ENCODE data around the gene ARG2.

Gene ARG2

DNA sequence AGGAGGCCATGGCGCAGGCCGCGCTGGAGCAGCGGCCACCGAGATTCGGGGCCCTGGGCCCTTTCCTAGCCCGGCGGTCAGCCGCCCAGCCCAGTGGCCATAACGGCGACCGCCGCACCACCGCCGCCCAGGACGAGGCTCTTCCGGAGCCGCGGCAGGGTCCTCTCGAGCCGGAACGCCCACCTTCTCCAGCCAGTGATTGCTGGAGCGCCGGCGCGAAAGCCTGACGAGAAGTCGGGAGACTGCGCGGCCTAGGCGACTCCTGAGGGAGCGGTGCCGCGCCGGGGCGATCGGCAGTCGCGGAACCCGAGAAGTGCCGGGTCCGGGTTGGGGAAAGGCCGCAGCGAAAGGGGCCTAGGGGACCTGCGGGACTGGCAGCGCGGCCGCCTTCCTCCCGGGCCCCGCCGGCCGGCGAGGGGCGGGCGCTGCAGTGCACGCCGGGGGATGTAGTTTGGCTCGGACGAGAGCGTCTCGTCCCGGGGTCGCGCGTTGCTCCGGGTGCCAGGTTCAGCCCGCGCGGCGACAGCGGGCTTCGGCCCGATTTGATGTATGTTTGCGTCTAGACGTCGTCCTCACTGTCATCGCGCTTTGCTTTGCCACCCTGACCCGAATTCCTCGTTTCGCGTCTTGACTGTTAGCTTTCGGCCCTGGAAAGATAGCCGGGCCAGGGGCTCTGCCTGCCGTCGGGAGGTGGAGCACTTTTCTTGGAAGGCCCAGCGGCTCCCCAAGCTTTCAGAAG, 54.9 kb downstream of the ARG2 start, which contains the start of gene VTI1B:
Gene VTI1B, minus strand, starts transcription at position 153 of the 739 bp plus-strand sequence. Its CDS starts 143 bp downstream, at position 10.
- Histone ChIP-seq H3K27ac (peak within 1 kb of the TSS; percentile 98), H3K4me2 (ENCODE audit: low read length) (peak within 1 kb of the TSS; percentile 100), H3K4me3 (ENCODE audit: low read depth, low read length) (peak within 1 kb of the TSS; percentile 99), H3K79me2 (peaks cover 39% of the 10 kb centered on the region), H3K4me1 (peaks cover 14% of the 10 kb centered on the region), H3K9ac (peak within 1 kb of the TSS; percentile 78), H3K27me3 (ENCODE audit: control insufficient read depth, insufficient read depth, low read length) (no peaks in the 10 kb centered on the region), H3K36me3 (ENCODE audit: control insufficient read depth, insufficient read depth, low read length) (no peaks in the 10 kb centered on the region), H3K9me3 (ENCODE audit: control insufficient read depth, low read length) (no peaks in the 10 kb centered on the region), H2AFZ (peak within 1 kb of the TSS; percentile 91)
- TF ChIP-seq, protein P1, sequence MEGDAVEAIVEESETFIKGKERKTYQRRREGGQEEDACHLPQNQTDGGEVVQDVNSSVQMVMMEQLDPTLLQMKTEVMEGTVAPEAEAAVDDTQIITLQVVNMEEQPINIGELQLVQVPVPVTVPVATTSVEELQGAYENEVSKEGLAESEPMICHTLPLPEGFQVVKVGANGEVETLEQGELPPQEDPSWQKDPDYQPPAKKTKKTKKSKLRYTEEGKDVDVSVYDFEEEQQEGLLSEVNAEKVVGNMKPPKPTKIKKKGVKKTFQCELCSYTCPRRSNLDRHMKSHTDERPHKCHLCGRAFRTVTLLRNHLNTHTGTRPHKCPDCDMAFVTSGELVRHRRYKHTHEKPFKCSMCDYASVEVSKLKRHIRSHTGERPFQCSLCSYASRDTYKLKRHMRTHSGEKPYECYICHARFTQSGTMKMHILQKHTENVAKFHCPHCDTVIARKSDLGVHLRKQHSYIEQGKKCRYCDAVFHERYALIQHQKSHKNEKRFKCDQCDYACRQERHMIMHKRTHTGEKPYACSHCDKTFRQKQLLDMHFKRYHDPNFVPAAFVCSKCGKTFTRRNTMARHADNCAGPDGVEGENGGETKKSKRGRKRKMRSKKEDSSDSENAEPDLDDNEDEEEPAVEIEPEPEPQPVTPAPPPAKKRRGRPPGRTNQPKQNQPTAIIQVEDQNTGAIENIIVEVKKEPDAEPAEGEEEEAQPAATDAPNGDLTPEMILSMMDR (IDR thresholded peaks at IDR 0.05), result no peak

DNA sequence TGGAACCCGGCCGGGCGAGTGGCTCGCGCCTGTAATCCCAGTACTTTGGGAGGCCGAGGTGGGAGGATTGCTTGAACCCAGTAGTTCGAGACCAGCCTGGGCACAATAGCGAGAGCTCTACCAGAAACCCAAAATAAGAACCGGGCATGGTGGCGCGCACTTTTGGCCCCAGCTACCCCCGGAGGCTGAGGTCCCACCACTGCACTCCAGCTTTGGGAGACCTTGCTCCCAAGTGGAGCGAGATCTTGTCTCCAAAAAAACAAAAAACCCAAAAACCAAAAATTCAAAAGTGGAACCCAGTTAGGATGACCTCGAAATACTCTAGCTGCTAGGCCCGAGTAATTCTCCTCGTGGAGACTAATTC, 55.5 kb downstream of the ARG2 start:
- Histone ChIP-seq H3K4me2 (ENCODE audit: low read length) (peak overlapping the region; percentile 100), H3K9ac (peak overlapping the region; percentile 78), H3K4me1 (peaks cover 14% of the 10 kb centered on the region), H3K27me3 (ENCODE audit: control insufficient read depth, insufficient read depth, low read length) (no peaks in the 10 kb centered on the region), H2AFZ (peak overlapping the region; percentile 91), H3K9me3 (ENCODE audit: control insufficient read depth, low read length) (no peaks in the 10 kb centered on the region), H3K79me2 (peaks cover 36% of the 10 kb centered on the region), H3K4me3 (ENCODE audit: low read depth, low read length) (peak overlapping the region; percentile 99), H3K36me3 (ENCODE audit: control insufficient read depth, insufficient read depth, low read length) (no peaks in the 10 kb centered on the region), H3K27ac (peak overlapping the region; percentile 98)
- TF ChIP-seq, protein P1 (IDR thresholded peaks at IDR 0.05), result no peak

DNA sequence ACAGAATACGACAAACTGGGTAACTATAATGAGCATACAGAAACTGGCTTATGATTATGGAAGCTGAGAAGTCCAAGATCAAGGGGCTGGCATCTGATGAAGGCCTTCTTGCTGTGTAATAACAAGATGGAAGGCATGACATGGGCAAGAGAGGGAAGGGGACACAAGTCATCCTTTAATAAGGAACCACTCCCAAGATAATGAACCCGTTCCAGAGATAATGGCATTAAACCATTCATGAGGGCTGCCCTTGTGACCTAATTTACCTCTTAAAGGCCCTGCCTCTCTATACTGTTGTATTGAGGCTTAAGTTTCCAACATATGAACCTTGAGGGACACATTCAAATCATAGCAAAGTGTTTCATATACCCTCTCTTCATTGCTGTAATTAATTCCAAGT, 59.3 kb downstream of the ARG2 start:
- no peak overlapping the region for H3K4me3 ChIP-seq (ENCODE audit: low read depth, low read length)
- no peak overlapping the region for H3K27ac ChIP-seq
- TF ChIP-seq, protein P1 (IDR thresholded peaks at IDR 0.05), result no peak
- H3K79me2 ChIP-seq, result no peaks in the 10 kb centered on the region
- no peak overlapping the region for H3K9ac ChIP-seq
- H3K36me3 ChIP-seq (ENCODE audit: control insufficient read depth, insufficient read depth, low read length), result no peaks in the 10 kb centered on the region
- no peaks in the 10 kb centered on the region for H3K9me3 ChIP-seq (ENCODE audit: control insufficient read depth, low read length)
- no peaks in the 10 kb centered on the region for H3K27me3 ChIP-seq (ENCODE audit: control insufficient read depth, insufficient read depth, low read length)
- no peak overlapping the region for H2AFZ ChIP-seq
- no peaks in the 10 kb centered on the region for H3K4me1 ChIP-seq
- no peak overlapping the region for H3K4me2 ChIP-seq (ENCODE audit: low read length)

DNA sequence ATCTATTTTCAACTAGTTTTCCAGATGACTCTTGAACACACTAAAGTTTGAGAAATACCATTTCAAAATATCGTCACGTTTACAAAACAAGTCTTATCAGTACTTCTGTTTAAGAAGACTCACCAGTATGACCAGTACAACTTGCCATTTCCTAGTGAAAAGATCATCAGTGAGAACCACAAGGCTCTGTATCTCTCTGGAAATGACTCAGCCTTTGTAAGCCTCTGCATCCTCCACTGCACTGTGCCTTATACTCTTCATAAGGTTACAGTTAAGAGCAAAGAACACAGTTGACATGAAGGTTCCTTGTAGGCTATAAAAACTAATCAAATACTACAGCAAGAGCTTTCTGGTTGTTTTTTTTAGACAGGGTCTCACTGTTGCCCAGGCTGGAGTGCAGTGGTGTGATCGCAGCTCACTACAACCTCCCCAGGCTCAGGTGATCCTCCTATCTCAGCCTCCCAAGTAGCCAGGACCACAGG, 60.4 kb downstream of the ARG2 start:
- H3K4me3 ChIP-seq (ENCODE audit: low read depth, low read length), result no peak overlapping the region
- H2AFZ ChIP-seq, result no peak overlapping the region
- TF ChIP-seq, protein P1 (IDR thresholded peaks at IDR 0.05), result no peak
- no peak overlapping the region for H3K27ac ChIP-seq
- no peaks in the 10 kb centered on the region for H3K4me1 ChIP-seq
- no peak overlapping the region for H3K4me2 ChIP-seq (ENCODE audit: low read length)
- no peaks in the 10 kb centered on the region for H3K27me3 ChIP-seq (ENCODE audit: control insufficient read depth, insufficient read depth, low read length)
- no peaks in the 10 kb centered on the region for H3K9me3 ChIP-seq (ENCODE audit: control insufficient read depth, low read length)
- H3K36me3 ChIP-seq (ENCODE audit: control insufficient read depth, insufficient read depth, low read length), result no peaks in the 10 kb centered on the region
- no peak overlapping the region for H3K9ac ChIP-seq
- no peaks in the 10 kb centered on the region for H3K79me2 ChIP-seq

DNA sequence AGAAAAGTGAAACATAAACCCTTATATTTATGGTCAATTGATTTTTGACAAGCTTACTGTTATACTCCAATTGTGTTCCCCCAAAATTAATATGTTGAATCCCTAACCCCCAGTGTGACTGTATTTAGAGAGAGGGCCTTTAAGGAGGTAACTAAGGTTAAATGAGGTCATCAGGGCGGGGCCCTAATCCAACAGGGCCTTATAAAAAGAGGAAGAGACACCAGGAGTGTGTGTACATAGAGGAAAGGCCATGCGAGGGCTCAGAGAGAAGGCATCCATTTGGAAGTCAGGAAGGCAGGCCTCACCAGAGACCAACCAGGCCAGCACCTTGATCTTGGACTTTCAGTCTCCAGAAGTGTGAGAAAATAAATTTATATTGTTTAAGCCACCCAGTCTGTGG, 61.2 kb downstream of the ARG2 start:
- no peak overlapping the region for H3K9ac ChIP-seq
- H3K36me3 ChIP-seq (ENCODE audit: control insufficient read depth, insufficient read depth, low read length), result no peaks in the 10 kb centered on the region
- H3K79me2 ChIP-seq, result no peaks in the 10 kb centered on the region
- H3K4me1 ChIP-seq, result no peaks in the 10 kb centered on the region
- H3K9me3 ChIP-seq (ENCODE audit: control insufficient read depth, low read length), result no peaks in the 10 kb centered on the region
- TF ChIP-seq, protein P1 (IDR thresholded peaks at IDR 0.05), result no peak
- H3K4me2 ChIP-seq (ENCODE audit: low read length), result no peak overlapping the region
- H3K27me3 ChIP-seq (ENCODE audit: control insufficient read depth, insufficient read depth, low read length), result no peaks in the 10 kb centered on the region
- H3K4me3 ChIP-seq (ENCODE audit: low read depth, low read length), result no peak overlapping the region
- H2AFZ ChIP-seq, result no peak overlapping the region
- H3K27ac ChIP-seq, result no peak overlapping the region
